GM12878 (cell line): ENCODE results near the gene BCS1L. TPM values are rescaled to one million over a fixed set of nuclear protein-coding genes. Genes with fewer than 3 reads are reported as not detected.
"Not testable (repeated sequence)": the region's sequence is repeated elsewhere in the genome, so short reads cannot be mapped to it uniquely, and the experiment has no call there.

ENCODE experiments used
- ATAC-seq: fragments of 200-7000 bp; cut with Tn5 transposase; 3 replicates; pipeline ENCODE4 v1.9.1; 2020; ENCODE audit warnings: mild to moderate bottlenecking, moderate library complexity
- BruUV-seq: library from RNA; stranded (reverse); fragments of 400-500 nt; replicated peaks from 2 replicates; lab custom pipeline; 2021; lab: Mats Ljungman, UMichigan
- CTCF ChIA-PET: fragments of 300-600 bp; sonication (Branson Sonifier 250); formaldehyde crosslinking; extraction: SDS; loops from one replicate; lab custom pipeline; 2021; ENCODE audit warnings: inconsistent platforms; lab: Yijun Ruan, JAX
- POLR2A ChIA-PET: fragments of 350-600 bp; formaldehyde crosslinking; extraction: SDS; loops from one replicate; lab custom pipeline; 2021; ENCODE audit warnings: inconsistent platforms; lab: Charles Lee
- RAD21 ChIA-PET: fragments of 300-600 bp; sonication (Branson Sonifier 250); formaldehyde crosslinking; loops from one replicate; lab custom pipeline; 2023; ENCODE audit warnings: antibody characterized with exemption; ENCODE audit not compliant: unreplicated experiment; lab: Charles Lee
- SMC1A ChIA-PET: fragments of 300-600 bp; sonication (Branson Sonifier 250); formaldehyde crosslinking; loops from one replicate; lab custom pipeline; 2023; ENCODE audit not compliant: unreplicated experiment, uncharacterized antibody; lab: Charles Lee
- DNase-seq: peaks from one replicate; pipeline ENCODE4 v3.0.0-alpha.2; 2011; ENCODE audit warnings: low read depth, low spot score
- FAIRE-seq: peaks from 3 replicates; lab custom pipeline; 2011; peaks lifted over from hg19 to GRCh38; lab: Jason Lieb, UNC
- H2AFZ ChIP-seq: 2 replicates; pipeline ENCODE4 v1.6.0; 2011; ENCODE audit warnings: low read depth, low read length, control low read depth; ENCODE audit not compliant: control insufficient read depth
- H3K27ac ChIP-seq: 2 replicates; pipeline ENCODE4 v1.5.1; 2011; ENCODE audit warnings: control low read depth; ENCODE audit not compliant: control insufficient read depth, insufficient read depth
- H3K27me3 ChIP-seq, 2 experiments: replicated peaks in 1 of 2; 2 replicates each; pipeline versions ENCODE4 v1.6.0 to v1.6.1; 2011; ENCODE audit warnings: low read length in 1 of 2; ENCODE audit not compliant: control insufficient read depth in 2 of 2, insufficient read depth in 2 of 2
- H3K36me3 ChIP-seq, 2 experiments: 2 replicates each; pipeline ENCODE4 v1.5.1; 2011; ENCODE audit warnings: low read length in 1 of 2; ENCODE audit not compliant: control insufficient read depth in 2 of 2, insufficient read depth in 2 of 2
- H3K4me1 ChIP-seq: 2 replicates; pipeline ENCODE4 v1.6.1; 2011; ENCODE audit warnings: mild to moderate bottlenecking, low read length, moderate library complexity, mixed read lengths; ENCODE audit not compliant: control insufficient read depth, insufficient read depth
- H3K4me2 ChIP-seq: 2 replicates; pipeline ENCODE4 v1.6.0; 2011; ENCODE audit warnings: control low read depth; ENCODE audit not compliant: control insufficient read depth, insufficient read depth
- H3K4me3 ChIP-seq: fragments of 200-600 bp; sonication (generic); 2 replicates; pipeline ENCODE4 v1.5.1; 2016
- H3K79me2 ChIP-seq: 2 replicates; pipeline ENCODE4 v1.6.0; 2011; ENCODE audit warnings: low read length; ENCODE audit not compliant: control insufficient read depth, insufficient read depth
- H3K9ac ChIP-seq: 2 replicates; pipeline ENCODE4 v1.8.0; 2011; ENCODE audit warnings: low read length, control low read depth, mixed read lengths; ENCODE audit not compliant: control insufficient read depth, insufficient read depth
- H3K9me3 ChIP-seq: replicated peaks from 3 replicates; pipeline ENCODE4 v1.5.1; 2011; ENCODE audit warnings: mild to moderate bottlenecking, low read length; ENCODE audit not compliant: control insufficient read depth, insufficient read depth
- H4K20me1 ChIP-seq: 2 replicates; pipeline ENCODE4 v1.6.0; 2011; ENCODE audit not compliant: control insufficient read depth, insufficient read depth
- RAD21 ChIP-seq: IDR thresholded peaks from 2 replicates; pipeline ENCODE4 v1.6.1; 2011; ENCODE audit warnings: mild to moderate bottlenecking, low read depth, low read length, moderate library complexity; ENCODE audit not compliant: insufficient read depth
- SMC3 ChIP-seq: IDR thresholded peaks from 2 replicates; pipeline ENCODE4 v1.6.1; 2011; ENCODE audit warnings: low read length, improper control_type of control experiment, borderline replicate concordance
- WGBS: methylation state at CpG from one replicate; pipeline ENCODE4 v1.1.6; 2016; ENCODE audit warnings: low lambda C conversion rate; ENCODE audit not compliant: insufficient replicate concordance, insufficient coverage; ENCODE audit errors: missing lambda C conversion rate; 5-methylcytosine and 5-hydroxymethylcytosine counted together
- in situ Hi-C: fragments of 300-500 bp; cut with MboI; formaldehyde crosslinking; loops from 9 replicates; pipeline ENCODE4 v1.14.3; 2018; ENCODE audit warnings: mixed read lengths
- intact Hi-C: fragments of 100-400 bp; cut with micrococcal nuclease; formaldehyde crosslinking; loops from one replicate; pipeline ENCODE4 v1.14.2; 2022; ENCODE audit not compliant: unreplicated experiment
- polyA plus RNA-seq, 11 experiments: library from polyadenylated mRNA; depleted of rRNA in 4 of 11; unstranded in 6 of 11; stranded (reverse) in 5 of 11; fragments of >200 nt; fragmentation: Nextera tagmentation in 4 of 11; fragmentation: Illumina TruSeq in 1 of 11; extraction: Ambion mirVana in 4 of 11; extraction: Trizol in 1 of 11; gene quantifications; 1 replicate in 1 of 11; 2 replicates in 10 of 11; pipeline versions ENCODE4 v1.2.1 to v1.2.3, GENCODE V29; 2011 to 2016; ENCODE audit warnings: inconsistent platforms in 2 of 11, missing spikeins in 2 of 11, low read depth in 1 of 11
- total RNA-seq, 4 experiments: library from RNA; depleted of rRNA in 3 of 4; stranded (reverse); fragments of >200 nt in 3 of 4; fragmentation: Illumina TruSeq in 1 of 4; extraction: Trizol in 1 of 4; gene quantifications; 2 replicates each; pipeline versions ENCODE4 v1.2.1 to v1.2.3, GENCODE V29; 2013 to 2021
- TF ChIP-seq, protein P1 (sequence below): fragments of 450-650 bp; IDR thresholded peaks from 2 replicates; pipeline ENCODE4 v1.6.1; 2017; ENCODE audit warnings: mild to moderate bottlenecking
- TF ChIP-seq, protein P2 (sequence below), 3 experiments: IDR thresholded peaks in 2 of 3; conservative IDR thresholded peaks in 1 of 3; 2 replicates each; pipeline ENCODE4 v1.5.1; 2011; ENCODE audit warnings: low read depth in 3 of 3, low read length in 3 of 3, mild to moderate bottlenecking in 3 of 3, control low read depth in 2 of 3, moderate library complexity in 2 of 3, inconsistent platforms in 1 of 3, mixed read lengths in 1 of 3; ENCODE audit not compliant: control insufficient read depth in 2 of 3, insufficient read depth in 1 of 3; ENCODE audit errors: extremely low read depth in 1 of 3

BCS1L gene
- total and polyA plus RNA-seq, 10 of the 15 experiments (the other 5 are each of a cell fraction or from before 2014, with no cell fraction given), result 40.4 to 114 (median 65.2) TPM

DNA sequence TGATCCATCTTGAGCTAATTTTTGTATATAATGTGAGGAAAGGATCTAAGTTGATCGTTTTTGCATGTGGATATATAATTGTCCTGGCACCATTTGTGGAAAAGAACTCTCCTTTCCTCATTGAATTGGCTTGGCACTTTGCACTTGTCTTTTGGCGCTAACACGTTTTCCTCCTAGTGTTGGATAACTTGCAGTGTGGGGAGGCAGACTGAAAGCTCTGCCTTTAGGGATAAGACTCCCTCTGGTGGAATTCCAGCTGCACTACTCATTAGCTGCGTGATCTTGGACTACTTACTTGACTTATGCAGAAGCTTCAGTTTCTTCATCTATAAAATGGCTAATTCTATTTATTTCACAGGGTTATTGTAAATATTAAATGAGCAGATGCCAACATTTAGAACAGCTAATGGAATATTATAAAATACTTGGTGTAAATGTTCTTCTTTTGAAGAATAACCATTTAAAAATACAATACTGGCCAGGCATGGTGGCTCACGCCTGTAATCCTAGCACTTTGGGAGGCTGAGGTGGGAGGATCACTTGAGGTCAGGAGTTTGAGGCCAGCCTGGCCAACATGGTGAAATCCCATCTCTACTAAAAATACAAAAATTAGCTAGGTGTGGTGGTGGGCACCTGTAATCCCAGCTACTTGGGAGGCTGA is 28.0 kb downstream of the BCS1L start:
- ChIA-PET SMC1A (interaction anchor here (0.7 to 1.4 kb wide), 9 partner anchors 9 to 386 kb away, joined by 3 to 10 read pairs (median 4); partner anchors contain the start of genes BCS1L, RNF25, STK36 and ZNF142), CTCF (interaction anchor here (0.7 to 2.3 kb wide), 14 partner anchors 10 to 417 kb away, joined by 3 to 17 read pairs (median 5); partner anchors contain the start of genes AAMP, BCS1L, PNKD and RNF25), RAD21 (interaction anchor here (1.0 to 1.9 kb wide), 4 partner anchors 28 to 417 kb away, joined by 3 to 10 read pairs (median 5); partner anchors contain the start of genes BCS1L, PNKD and ZNF142), POLR2A (interaction anchor here (0.6 to 0.8 kb wide), 2 partner anchors 15 to 158 kb away, joined by 3 to 4 read pairs; no protein-coding TSS in a partner anchor)
- H3K4me2 ChIP-seq, H3K4me3 ChIP-seq, H4K20me1 ChIP-seq, in situ Hi-C loops, H3K27ac ChIP-seq, H2AFZ ChIP-seq, H3K9me3 ChIP-seq, H3K27me3 ChIP-seq, H3K79me2 ChIP-seq, FAIRE-seq, H3K4me1 ChIP-seq, H3K9ac ChIP-seq, BruUV-seq, H3K36me3 ChIP-seq, intact Hi-C loops, DNase-seq: not testable (repeated sequence)
- TF ChIP-seq, protein P1, sequence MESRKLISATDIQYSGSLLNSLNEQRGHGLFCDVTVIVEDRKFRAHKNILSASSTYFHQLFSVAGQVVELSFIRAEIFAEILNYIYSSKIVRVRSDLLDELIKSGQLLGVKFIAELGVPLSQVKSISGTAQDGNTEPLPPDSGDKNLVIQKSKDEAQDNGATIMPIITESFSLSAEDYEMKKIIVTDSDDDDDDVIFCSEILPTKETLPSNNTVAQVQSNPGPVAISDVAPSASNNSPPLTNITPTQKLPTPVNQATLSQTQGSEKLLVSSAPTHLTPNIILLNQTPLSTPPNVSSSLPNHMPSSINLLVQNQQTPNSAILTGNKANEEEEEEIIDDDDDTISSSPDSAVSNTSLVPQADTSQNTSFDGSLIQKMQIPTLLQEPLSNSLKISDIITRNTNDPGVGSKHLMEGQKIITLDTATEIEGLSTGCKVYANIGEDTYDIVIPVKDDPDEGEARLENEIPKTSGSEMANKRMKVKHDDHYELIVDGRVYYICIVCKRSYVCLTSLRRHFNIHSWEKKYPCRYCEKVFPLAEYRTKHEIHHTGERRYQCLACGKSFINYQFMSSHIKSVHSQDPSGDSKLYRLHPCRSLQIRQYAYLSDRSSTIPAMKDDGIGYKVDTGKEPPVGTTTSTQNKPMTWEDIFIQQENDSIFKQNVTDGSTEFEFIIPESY, result 0 out of 2 replicates have a peak, but pooled peaks have one; percentile 29
- TF ChIP-seq SMC3, result peak; percentile 55; the same call in 1 of the 2 replicates
- TF ChIP-seq, protein P2, sequence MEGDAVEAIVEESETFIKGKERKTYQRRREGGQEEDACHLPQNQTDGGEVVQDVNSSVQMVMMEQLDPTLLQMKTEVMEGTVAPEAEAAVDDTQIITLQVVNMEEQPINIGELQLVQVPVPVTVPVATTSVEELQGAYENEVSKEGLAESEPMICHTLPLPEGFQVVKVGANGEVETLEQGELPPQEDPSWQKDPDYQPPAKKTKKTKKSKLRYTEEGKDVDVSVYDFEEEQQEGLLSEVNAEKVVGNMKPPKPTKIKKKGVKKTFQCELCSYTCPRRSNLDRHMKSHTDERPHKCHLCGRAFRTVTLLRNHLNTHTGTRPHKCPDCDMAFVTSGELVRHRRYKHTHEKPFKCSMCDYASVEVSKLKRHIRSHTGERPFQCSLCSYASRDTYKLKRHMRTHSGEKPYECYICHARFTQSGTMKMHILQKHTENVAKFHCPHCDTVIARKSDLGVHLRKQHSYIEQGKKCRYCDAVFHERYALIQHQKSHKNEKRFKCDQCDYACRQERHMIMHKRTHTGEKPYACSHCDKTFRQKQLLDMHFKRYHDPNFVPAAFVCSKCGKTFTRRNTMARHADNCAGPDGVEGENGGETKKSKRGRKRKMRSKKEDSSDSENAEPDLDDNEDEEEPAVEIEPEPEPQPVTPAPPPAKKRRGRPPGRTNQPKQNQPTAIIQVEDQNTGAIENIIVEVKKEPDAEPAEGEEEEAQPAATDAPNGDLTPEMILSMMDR (IDR thresholded peaks at IDR 0.05 in 2 of 3, conservative IDR thresholded peaks at IDR 0.05 in 1 of 3; ENCODE audit: control insufficient read depth in 2 of 3, extremely low read depth in 1 of 3, insufficient read depth in 1 of 3, low read depth in 3 of 3, low read length in 3 of 3), result peak; percentile 53 to 63 (median 59); a peak in 5 of 6 replicates
- TF ChIP-seq RAD21, result peak; percentile 60
- ATAC-seq, result peak; percentile 84
- 85% methylated on average over 5 of the region's 5 CpGs for WGBS
